OCI-LY1 (cell line): ENCODE results near the gene ADAMTS4.

ENCODE experiments used
- H2AFZ ChIP-seq: fragments of 200-600 bp; sonication (generic), shearing (Covaris generic); 2 replicates; pipeline ENCODE4 v1.6.0; 2014; ENCODE audit warnings: antibody characterized with exemption, mild to moderate bottlenecking, low read length
- H3F3A ChIP-seq: fragments of 200-600 bp; sonication (generic), shearing (Covaris generic); 2 replicates; pipeline ENCODE4 v1.6.0; 2014; ENCODE audit warnings: mild to moderate bottlenecking, antibody characterized with exemption, low read length, moderate library complexity; ENCODE audit not compliant: insufficient read depth
- H3K27ac ChIP-seq: fragments of 200-600 bp; sonication (generic); 2 replicates; pipeline ENCODE4 v1.5.1; 2014; ENCODE audit warnings: low read length, mixed run types, mild to moderate bottlenecking, low read depth; ENCODE audit not compliant: poor library complexity, severe bottlenecking
- H3K27me3 ChIP-seq: fragments of 200-600 bp; sonication (generic); 2 replicates; pipeline ENCODE4 v1.6.0; 2014; ENCODE audit warnings: antibody characterized with exemption, mild to moderate bottlenecking, low read length, moderate library complexity; ENCODE audit not compliant: insufficient read depth
- H3K36me3 ChIP-seq: fragments of 200-600 bp; sonication (generic); 2 replicates; pipeline ENCODE4 v1.6.1; 2014; ENCODE audit warnings: mild to moderate bottlenecking, antibody characterized with exemption, low read length, moderate library complexity, mixed read lengths; ENCODE audit not compliant: insufficient read depth
- H3K4me1 ChIP-seq: fragments of 200-600 bp; sonication (generic); 2 replicates; pipeline ENCODE4 v1.5.1; 2014; ENCODE audit warnings: mild to moderate bottlenecking, low read length, moderate library complexity; ENCODE audit not compliant: insufficient read depth, severe bottlenecking
- H3K4me2 ChIP-seq: fragments of 200-600 bp; sonication (generic), shearing (Covaris generic); 2 replicates; pipeline ENCODE4 v1.6.1; 2014; ENCODE audit warnings: low read length
- H3K4me3 ChIP-seq: fragments of 200-600 bp; sonication (generic); 2 replicates; pipeline ENCODE4 v1.5.1; 2014; ENCODE audit warnings: low read length, low read depth, mild to moderate bottlenecking, mixed read lengths; ENCODE audit not compliant: poor library complexity, severe bottlenecking
- H3K79me2 ChIP-seq: fragments of 200-600 bp; shearing (Covaris generic); 2 replicates; pipeline ENCODE4 v1.6.1; 2016; ENCODE audit warnings: mixed run types, low read length, mixed read lengths; ENCODE audit not compliant: insufficient read depth
- H3K9ac ChIP-seq: fragments of 200-600 bp; sonication (generic), shearing (Covaris generic); 2 replicates; pipeline ENCODE4 v1.6.1; 2014; ENCODE audit warnings: mild to moderate bottlenecking, low read length, mixed read lengths
- H3K9me2 ChIP-seq: fragments of 200-600 bp; sonication (generic), shearing (Covaris generic); 2 replicates; pipeline ENCODE4 v1.6.1; 2014; ENCODE audit warnings: low read depth, mild to moderate bottlenecking, low read length, mixed read lengths
- H3K9me3 ChIP-seq: fragments of 200-600 bp; shearing (Covaris generic); 2 replicates; pipeline ENCODE4 v1.6.1; 2014; ENCODE audit warnings: low read length, mixed read lengths
- H4K20me1 ChIP-seq: fragments of 200-600 bp; sonication (generic), shearing (Covaris generic); 2 replicates; pipeline ENCODE4 v1.6.0; 2016; ENCODE audit warnings: mild to moderate bottlenecking, low read length; ENCODE audit not compliant: insufficient read depth
- EZH2 ChIP-seq: fragments of 200-600 bp; sonication (generic), shearing (Covaris generic); IDR thresholded peaks from 2 replicates; pipeline ENCODE4 v1.8.0; 2017; ENCODE audit warnings: borderline replicate concordance, mixed run types, mild to moderate bottlenecking, antibody characterized with exemption, low read length, moderate library complexity, mixed read lengths
- TF ChIP-seq, protein P1 (sequence below): fragments of 200-600 bp; sonication (generic), shearing (Covaris generic); IDR thresholded peaks from 2 replicates; pipeline ENCODE4 v1.5.1; 2017; ENCODE audit warnings: mild to moderate bottlenecking, antibody characterized with exemption, low read length, moderate library complexity, mixed read lengths

ADAMTS4 gene

GRCh38 chr1:161219078-161219892 is 20.4 kb upstream of the ADAMTS4 start:
- TF ChIP-seq, protein P1, sequence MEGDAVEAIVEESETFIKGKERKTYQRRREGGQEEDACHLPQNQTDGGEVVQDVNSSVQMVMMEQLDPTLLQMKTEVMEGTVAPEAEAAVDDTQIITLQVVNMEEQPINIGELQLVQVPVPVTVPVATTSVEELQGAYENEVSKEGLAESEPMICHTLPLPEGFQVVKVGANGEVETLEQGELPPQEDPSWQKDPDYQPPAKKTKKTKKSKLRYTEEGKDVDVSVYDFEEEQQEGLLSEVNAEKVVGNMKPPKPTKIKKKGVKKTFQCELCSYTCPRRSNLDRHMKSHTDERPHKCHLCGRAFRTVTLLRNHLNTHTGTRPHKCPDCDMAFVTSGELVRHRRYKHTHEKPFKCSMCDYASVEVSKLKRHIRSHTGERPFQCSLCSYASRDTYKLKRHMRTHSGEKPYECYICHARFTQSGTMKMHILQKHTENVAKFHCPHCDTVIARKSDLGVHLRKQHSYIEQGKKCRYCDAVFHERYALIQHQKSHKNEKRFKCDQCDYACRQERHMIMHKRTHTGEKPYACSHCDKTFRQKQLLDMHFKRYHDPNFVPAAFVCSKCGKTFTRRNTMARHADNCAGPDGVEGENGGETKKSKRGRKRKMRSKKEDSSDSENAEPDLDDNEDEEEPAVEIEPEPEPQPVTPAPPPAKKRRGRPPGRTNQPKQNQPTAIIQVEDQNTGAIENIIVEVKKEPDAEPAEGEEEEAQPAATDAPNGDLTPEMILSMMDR = no peak
- no peak for TF ChIP-seq EZH2
- H3K36me3 ChIP-seq = peaks cover 9% of the 10 kb centered on the region
- H3K4me3 ChIP-seq = no peak overlapping the region
- no peak overlapping the region for H3K9ac ChIP-seq
- H2AFZ ChIP-seq = no peak overlapping the region
- H3K9me2 ChIP-seq = no peaks in the 10 kb centered on the region
- H4K20me1 ChIP-seq = no peaks in the 10 kb centered on the region
- H3K4me1 ChIP-seq = peaks cover 20% of the 10 kb centered on the region
- H3F3A ChIP-seq = no peaks in the 10 kb centered on the region
- no peak overlapping the region for H3K4me2 ChIP-seq
- no peaks in the 10 kb centered on the region for H3K9me3 ChIP-seq
- no peak overlapping the region for H3K27ac ChIP-seq
- H3K27me3 ChIP-seq = no peaks in the 10 kb centered on the region
- no peaks in the 10 kb centered on the region for H3K79me2 ChIP-seq

- no peak overlapping the region for H2AFZ ChIP-seq
- TF ChIP-seq EZH2 = no peak
- TF ChIP-seq, protein P1 = no peak
- no peak overlapping the region for H3K4me3 ChIP-seq
- no peaks in the 10 kb centered on the region for H3K27me3 ChIP-seq
- no peaks in the 10 kb centered on the region for H3K9me3 ChIP-seq
- no peaks in the 10 kb centered on the region for H3K79me2 ChIP-seq
- H3K27ac ChIP-seq = no peak overlapping the region
- H3K9ac ChIP-seq = no peak overlapping the region
- H4K20me1 ChIP-seq = no peaks in the 10 kb centered on the region
- no peaks in the 10 kb centered on the region for H3K9me2 ChIP-seq
- peaks cover 17% of the 10 kb centered on the region for H3K36me3 ChIP-seq
- H3K4me2 ChIP-seq = no peak overlapping the region; the same call in 1 of the 2 replicates
- H3F3A ChIP-seq = no peaks in the 10 kb centered on the region
- H3K4me1 ChIP-seq = peaks cover 20% of the 10 kb centered on the region
These were observed 19.6 kb upstream of the ADAMTS4 start for GRCh38 chr1:161218301-161219077.

- no peaks in the 10 kb centered on the region for H4K20me1 ChIP-seq
- no peak overlapping the region for H3K27ac ChIP-seq
- TF ChIP-seq, protein P1 = no peak
- TF ChIP-seq EZH2 = no peak
- H3K9ac ChIP-seq = no peak overlapping the region
- no peaks in the 10 kb centered on the region for H3K27me3 ChIP-seq
- no peak overlapping the region for H2AFZ ChIP-seq
- H3K9me2 ChIP-seq = no peaks in the 10 kb centered on the region
- no peak overlapping the region for H3K4me3 ChIP-seq
- H3K4me1 ChIP-seq = peaks cover 20% of the 10 kb centered on the region
- no peaks in the 10 kb centered on the region for H3K9me3 ChIP-seq
- H3F3A ChIP-seq = no peaks in the 10 kb centered on the region
- H3K36me3 ChIP-seq = peaks cover 23% of the 10 kb centered on the region
- H3K4me2 ChIP-seq = 0 out of 2 replicates have a peak overlapping the region, but pooled peaks have one; percentile 9
- no peaks in the 10 kb centered on the region for H3K79me2 ChIP-seq
These were observed 19.0 kb upstream of the ADAMTS4 start for GRCh38 chr1:161217831-161218230.
